WERI-Rb-1 (cell line): Measurements from ENCODE around the gene OR4A16.

Experiments used
- DNase-seq: peaks from one replicate; pipeline ENCODE4 v3.0.0-alpha.2; 2020
- H3K27ac ChIP-seq: fragments of 250-450 bp; sonication (Bioruptor Pico); 2 replicates; pipeline ENCODE4 v1.5.1; 2020; ENCODE audit warnings: mild to moderate bottlenecking, moderate library complexity
- H3K27me3 ChIP-seq: fragments of 250-450 bp; sonication (Bioruptor Pico); 2 replicates; pipeline ENCODE4 v1.5.1; 2021; ENCODE audit warnings: mild to moderate bottlenecking, low read depth, moderate library complexity; ENCODE audit not compliant: insufficient read depth, severe bottlenecking
- H3K36me3 ChIP-seq: fragments of 250-450 bp; sonication (Bioruptor Pico); 2 replicates; pipeline ENCODE4 v1.5.1; 2020; ENCODE audit warnings: mild to moderate bottlenecking, moderate library complexity
- H3K4me3 ChIP-seq: 2 replicates; pipeline ENCODE4 v1.5.1; 2011; ENCODE audit warnings: low read depth, mild to moderate bottlenecking, control low read depth, low read length
- H3K9me3 ChIP-seq: fragments of 250-450 bp; sonication (Bioruptor Pico); 2 replicates; pipeline ENCODE4 v1.5.1; 2021; ENCODE audit warnings: mild to moderate bottlenecking, moderate library complexity; ENCODE audit not compliant: severe bottlenecking
- CTCF ChIP-seq: IDR thresholded peaks from 2 replicates; pipeline ENCODE4 v1.5.1; 2011; ENCODE audit warnings: low read depth, mild to moderate bottlenecking, control low read depth, inconsistent platforms, low read length

The OR4A16 gene

GRCh38 chr11:55342901-55343300 is at the start of gene OR4A16:
Gene OR4A16 (plus strand): TSS chr11:55343201. CDS start chr11:55343201, 0 bp downstream.
- no peak within 1 kb of the TSS for H3K27ac ChIP-seq
- H3K36me3 ChIP-seq: no peaks in the 10 kb centered on the region
- H3K27me3 ChIP-seq: no peaks in the 10 kb centered on the region
- DNase-seq: no peak
- TF ChIP-seq CTCF: no peak
- H3K9me3 ChIP-seq: no peaks in the 10 kb centered on the region
- no peak within 1 kb of the TSS for H3K4me3 ChIP-seq

DNA sequence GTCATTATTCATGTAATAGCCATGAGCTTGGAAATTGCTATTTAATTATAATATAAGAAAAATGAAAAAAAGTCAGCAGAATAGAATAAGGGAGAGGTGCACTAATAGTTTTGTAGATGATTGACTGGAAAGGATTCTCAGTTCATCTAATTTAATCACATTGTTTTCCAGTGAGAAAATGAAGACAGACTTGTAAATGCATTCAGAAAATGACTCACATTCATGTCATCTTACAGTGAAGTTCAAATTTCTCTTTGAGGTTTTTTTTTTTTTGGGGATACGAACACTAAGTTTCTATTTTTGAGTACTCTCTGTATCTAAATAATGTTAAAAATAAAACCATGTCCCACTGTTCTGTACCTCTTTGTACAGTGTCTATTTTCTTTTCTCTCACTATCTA is 18.5 kb upstream of the OR4A16 start:
- Histone ChIP-seq H3K4me3 (no peak overlapping the region), H3K27me3 (peaks cover 3% of the 10 kb centered on the region), H3K36me3 (no peaks in the 10 kb centered on the region), H3K9me3 (no peaks in the 10 kb centered on the region), H3K27ac (no peak overlapping the region)
- no peak for TF ChIP-seq CTCF
- DNase-seq: no peak

- no peak for DNase-seq
- no peaks in the 10 kb centered on the region for H3K9me3 ChIP-seq
- H3K36me3 ChIP-seq: no peaks in the 10 kb centered on the region
- H3K27ac ChIP-seq: no peak overlapping the region
- H3K4me3 ChIP-seq: no peak overlapping the region
- TF ChIP-seq CTCF: no peak
- H3K27me3 ChIP-seq: no peaks in the 10 kb centered on the region
Observed at GRCh38 chr11:55345306-55345705, 2.3 kb downstream of the OR4A16 start.

- TF ChIP-seq CTCF: no peak
- H3K4me3 ChIP-seq: no peak overlapping the region
- no peaks in the 10 kb centered on the region for H3K9me3 ChIP-seq
- H3K27me3 ChIP-seq: no peaks in the 10 kb centered on the region
- H3K27ac ChIP-seq: no peak overlapping the region
- no peak for DNase-seq
- H3K36me3 ChIP-seq: no peaks in the 10 kb centered on the region
Observed at GRCh38 chr11:55349032-55349431, 6.0 kb downstream of the OR4A16 start.

DNA sequence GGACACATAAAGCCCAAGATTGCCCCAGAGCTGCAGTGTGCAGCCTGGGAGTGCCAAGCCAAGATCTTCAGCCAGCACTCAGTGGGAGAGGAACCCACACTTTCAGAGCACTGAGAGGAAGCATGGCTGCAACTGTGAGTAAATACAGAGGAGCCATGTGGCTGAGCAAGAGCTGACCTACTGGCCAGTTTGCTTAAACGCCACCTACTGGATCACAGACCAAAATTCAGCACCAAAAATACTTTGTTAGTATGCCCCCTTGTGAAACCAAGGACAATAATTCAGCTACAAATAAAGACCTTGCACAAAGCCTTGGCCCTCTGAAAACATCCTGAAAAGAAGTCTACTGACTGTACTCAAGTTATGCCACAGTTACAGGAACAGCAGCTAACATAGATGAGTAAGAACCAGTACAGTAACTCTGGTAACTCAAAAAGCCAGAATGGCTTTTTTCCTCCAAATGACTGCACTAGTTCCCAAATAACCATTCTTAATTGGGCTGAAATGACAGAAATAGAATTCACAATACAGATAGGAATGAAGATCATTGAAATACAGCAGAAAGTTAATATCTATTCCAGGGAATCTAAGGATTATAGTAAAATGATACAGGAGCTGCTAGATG is 14.7 kb downstream of the OR4A16 start:
- peaks cover 3% of the 10 kb centered on the region for H3K27me3 ChIP-seq
- H3K9me3 ChIP-seq: no peaks in the 10 kb centered on the region
- DNase-seq: no peak
- no peak overlapping the region for H3K27ac ChIP-seq
- no peak overlapping the region for H3K4me3 ChIP-seq
- no peaks in the 10 kb centered on the region for H3K36me3 ChIP-seq
- peak; percentile 28; the same call in 1 of the 2 replicates for TF ChIP-seq CTCF

DNA sequence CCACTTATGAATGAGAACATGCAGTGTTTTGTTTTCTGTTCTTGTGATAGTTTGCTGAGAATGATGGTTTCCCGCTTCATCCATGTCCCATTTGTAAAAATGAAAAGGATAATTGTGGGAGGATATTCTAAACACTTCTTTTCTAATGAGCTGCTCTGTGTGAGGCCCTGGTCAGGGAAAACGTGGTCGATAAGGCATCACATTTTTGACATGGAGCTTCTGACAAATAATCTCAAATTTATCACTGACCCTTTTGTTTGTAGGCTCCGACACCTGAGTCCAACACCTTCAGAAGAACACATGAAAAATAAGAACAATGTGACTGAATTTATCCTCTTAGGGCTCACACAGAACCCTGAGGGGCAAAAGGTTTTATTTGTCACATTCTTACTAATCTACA is 24.7 kb downstream of the OR4A16 start, which contains the start of gene OR4A15:
Gene OR4A15 (plus strand): TSS at position 301 of the 400 bp plus-strand sequence. CDS start 0 bp downstream, at position 301.
- DNase-seq: no peak
- Histone ChIP-seq H3K4me3 (no peak within 1 kb of the TSS), H3K27me3 (peaks cover 3% of the 10 kb centered on the region), H3K27ac (no peak within 1 kb of the TSS), H3K9me3 (no peaks in the 10 kb centered on the region), H3K36me3 (no peaks in the 10 kb centered on the region)
- no peak for TF ChIP-seq CTCF
